ENCODE data around the gene HSD11B1L.
A peak's percentile ranks its signal among the peaks of the same experiment; 100 is the strongest.

The HSD11B1L gene

GRCh38 chr19:5632241-5632612 lies 48.6 kb upstream of the HSD11B1L start:
- peaks cover 44 to 69% of the 10 kb centered on the region in 2 experiments for H3K36me3 ChIP-seq (ENCODE audit: control insufficient read depth in 2 of 2, insufficient read depth in 1 of 2, low read length in 2 of 2)
- POLR2A ChIA-PET: no interaction called here
- H3K9me3 ChIP-seq (ENCODE audit: control insufficient read depth, insufficient read depth, low read depth, low read length): no peaks in the 10 kb centered on the region
- CTCF ChIA-PET: interaction anchor here (1.4 kb wide), 1 partner anchor 9 kb away, joined by 6 read pairs; the partner anchor contains the start of genes SAFB and SAFB2
- peaks cover 9% of the 10 kb centered on the region for H3K4me1 ChIP-seq (ENCODE audit: control insufficient read depth, insufficient read depth, low read length)
- TF ChIP-seq ZFP37 (tag by site-specific recombination; IDR thresholded peaks at IDR 0.05): no peak
- no peak for TF ChIP-seq ZNF416 (tag by site-specific recombination; IDR thresholded peaks at IDR 0.05)
- no peak for TF ChIP-seq ZBTB17 (tag by site-specific recombination; IDR thresholded peaks at IDR 0.05)
- TF ChIP-seq ZNF223 (tag by site-specific recombination; IDR thresholded peaks at IDR 0.05): no peak
- TF ChIP-seq KLF17 (tag by site-specific recombination; IDR thresholded peaks at IDR 0.05): no peak
- TF ChIP-seq, protein P1, sequence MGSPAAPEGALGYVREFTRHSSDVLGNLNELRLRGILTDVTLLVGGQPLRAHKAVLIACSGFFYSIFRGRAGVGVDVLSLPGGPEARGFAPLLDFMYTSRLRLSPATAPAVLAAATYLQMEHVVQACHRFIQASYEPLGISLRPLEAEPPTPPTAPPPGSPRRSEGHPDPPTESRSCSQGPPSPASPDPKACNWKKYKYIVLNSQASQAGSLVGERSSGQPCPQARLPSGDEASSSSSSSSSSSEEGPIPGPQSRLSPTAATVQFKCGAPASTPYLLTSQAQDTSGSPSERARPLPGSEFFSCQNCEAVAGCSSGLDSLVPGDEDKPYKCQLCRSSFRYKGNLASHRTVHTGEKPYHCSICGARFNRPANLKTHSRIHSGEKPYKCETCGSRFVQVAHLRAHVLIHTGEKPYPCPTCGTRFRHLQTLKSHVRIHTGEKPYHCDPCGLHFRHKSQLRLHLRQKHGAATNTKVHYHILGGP (tag by site-specific recombination; IDR thresholded peaks at IDR 0.05): no peak
- TF ChIP-seq TCF7L2 (IDR thresholded peaks at IDR 0.05; ENCODE audit: borderline replicate concordance, low read depth, low read length): no peak
- no peak for TF ChIP-seq ZNF600 (tag by site-specific recombination; IDR thresholded peaks at IDR 0.05)
- no peak for TF ChIP-seq GFI1B (tag by site-specific recombination; IDR thresholded peaks at IDR 0.05)
- TF ChIP-seq OVOL3 (tag by site-specific recombination; IDR thresholded peaks at IDR 0.05): no peak
- TF ChIP-seq OSR2 (tag by site-specific recombination; IDR thresholded peaks at IDR 0.05): no peak
- TF ChIP-seq, protein P2, sequence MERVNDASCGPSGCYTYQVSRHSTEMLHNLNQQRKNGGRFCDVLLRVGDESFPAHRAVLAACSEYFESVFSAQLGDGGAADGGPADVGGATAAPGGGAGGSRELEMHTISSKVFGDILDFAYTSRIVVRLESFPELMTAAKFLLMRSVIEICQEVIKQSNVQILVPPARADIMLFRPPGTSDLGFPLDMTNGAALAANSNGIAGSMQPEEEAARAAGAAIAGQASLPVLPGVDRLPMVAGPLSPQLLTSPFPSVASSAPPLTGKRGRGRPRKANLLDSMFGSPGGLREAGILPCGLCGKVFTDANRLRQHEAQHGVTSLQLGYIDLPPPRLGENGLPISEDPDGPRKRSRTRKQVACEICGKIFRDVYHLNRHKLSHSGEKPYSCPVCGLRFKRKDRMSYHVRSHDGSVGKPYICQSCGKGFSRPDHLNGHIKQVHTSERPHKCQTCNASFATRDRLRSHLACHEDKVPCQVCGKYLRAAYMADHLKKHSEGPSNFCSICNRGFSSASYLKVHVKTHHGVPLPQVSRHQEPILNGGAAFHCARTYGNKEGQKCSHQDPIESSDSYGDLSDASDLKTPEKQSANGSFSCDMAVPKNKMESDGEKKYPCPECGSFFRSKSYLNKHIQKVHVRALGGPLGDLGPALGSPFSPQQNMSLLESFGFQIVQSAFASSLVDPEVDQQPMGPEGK (tag by site-specific recombination; IDR thresholded peaks at IDR 0.05): no peak
- no peak for TF ChIP-seq ZNF555 (tag by site-specific recombination; conservative IDR thresholded peaks at IDR 0.05)
- no peak for TF ChIP-seq ZNF211 (tag by site-specific recombination; IDR thresholded peaks at IDR 0.05; ENCODE audit: low read depth)
- TF ChIP-seq ZNF629 (tag by site-specific recombination; IDR thresholded peaks at IDR 0.05): no peak
- TF ChIP-seq WT1 (tag by site-specific recombination; IDR thresholded peaks at IDR 0.05): no peak
- H3K27ac ChIP-seq (ENCODE audit: extremely low read depth, low read depth, low read length): no peak overlapping the region
- H3K4me3 ChIP-seq (ENCODE audit: low read depth, low read length): no peak overlapping the region

DNA sequence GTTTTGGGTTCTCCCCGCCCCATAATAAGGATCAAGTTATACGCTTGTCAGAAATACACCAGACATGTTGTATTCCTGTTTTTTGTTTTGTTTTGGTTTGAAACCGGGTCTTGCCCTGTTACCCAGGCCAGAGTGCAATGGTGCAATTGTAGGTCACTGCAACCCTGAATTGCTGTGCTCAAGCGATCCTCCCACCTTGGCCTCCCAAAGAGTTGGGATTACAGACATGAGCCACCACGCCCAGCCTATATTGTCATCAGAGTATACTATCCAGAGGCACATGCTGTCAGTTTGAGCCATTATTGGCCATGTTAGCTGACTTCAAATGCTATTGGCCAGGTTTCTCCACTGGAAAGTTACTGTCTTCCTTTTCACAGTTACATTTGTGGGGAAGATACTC lies 48.2 kb upstream of the HSD11B1L start:
- POLR2A ChIA-PET: interaction anchor here (1.2 kb wide), 1 partner anchor 10 kb away, joined by 6 read pairs; the partner anchor contains the start of genes SAFB and SAFB2
- Histone ChIP-seq H3K4me1 (ENCODE audit: control insufficient read depth, insufficient read depth, low read length) (peaks cover 5% of the 10 kb centered on the region; the same call in 1 of the 2 replicates), H3K36me3 (ENCODE audit: control insufficient read depth in 2 of 2, insufficient read depth in 1 of 2, low read length in 2 of 2) (peaks cover 40 to 69% of the 10 kb centered on the region in 2 experiments), H3K27ac (ENCODE audit: extremely low read depth, low read depth, low read length) (no peak overlapping the region), H3K4me3 (ENCODE audit: low read depth, low read length) (no peak overlapping the region), H3K9me3 (ENCODE audit: control insufficient read depth, insufficient read depth, low read depth, low read length) (no peaks in the 10 kb centered on the region)
- TF ChIP-seq, protein P3, sequence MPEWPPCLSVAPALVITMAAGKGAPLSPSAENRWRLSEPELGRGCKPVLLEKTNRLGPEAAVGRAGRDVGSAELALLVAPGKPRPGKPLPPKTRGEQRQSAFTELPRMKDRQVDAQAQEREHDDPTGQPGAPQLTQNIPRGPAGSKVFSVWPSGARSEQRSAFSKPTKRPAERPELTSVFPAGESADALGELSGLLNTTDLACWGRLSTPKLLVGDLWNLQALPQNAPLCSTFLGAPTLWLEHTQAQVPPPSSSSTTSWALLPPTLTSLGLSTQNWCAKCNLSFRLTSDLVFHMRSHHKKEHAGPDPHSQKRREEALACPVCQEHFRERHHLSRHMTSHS (tag by site-specific recombination; IDR thresholded peaks at IDR 0.05): no peak
- TF ChIP-seq KLF1 (tag by site-specific recombination; IDR thresholded peaks at IDR 0.05): peak; percentile 68; the same call in 1 of the 2 replicates
- CTCF ChIA-PET: interaction anchor here (1.4 kb wide), 1 partner anchor 10 kb away, joined by 6 read pairs; the partner anchor contains the start of genes SAFB and SAFB2
